ENCODE data around the gene C9orf152. TPM values are rescaled to one million over a fixed set of nuclear protein-coding genes. Genes with fewer than 3 reads are reported as not detected.

The C9orf152 gene
- polyA plus RNA-seq, 1 of the 3 experiments (the other 2 are of a cell fraction), result not detected

DNA sequence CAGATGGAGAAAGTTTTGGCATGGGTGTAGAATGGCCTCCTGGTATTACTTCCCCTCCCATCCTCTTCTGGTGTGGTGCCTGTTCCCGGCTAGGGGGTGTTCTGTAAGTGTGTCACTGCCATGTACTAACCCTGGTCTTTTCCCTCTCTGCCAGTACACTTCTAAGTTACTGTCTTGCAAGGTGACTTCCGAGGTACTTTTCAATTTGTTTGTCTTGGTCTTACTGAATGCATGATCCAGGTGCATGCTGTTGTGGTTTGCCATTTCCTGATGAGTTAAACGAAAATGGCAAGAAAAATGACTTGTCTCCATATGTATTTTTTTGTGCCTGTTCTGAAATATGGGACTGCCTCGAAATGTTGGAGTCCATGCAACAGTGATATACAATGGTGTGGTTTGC is 46.0 kb downstream of the C9orf152 start:
- WGBS (ENCODE audit: low lambda C conversion rate), result 83% methylated on average over 4 of the region's 4 CpGs
- peaks cover 100% of the 10 kb centered on the region for H3K79me2 ChIP-seq (ENCODE audit: insufficient read depth)

More for the DNA sequence above, 46.0 kb downstream of the C9orf152 start:
- Histone ChIP-seq H3K4me1 (ENCODE audit: control insufficient read depth in 1 of 2, insufficient read depth in 2 of 2, low read depth in 1 of 2, low read length in 1 of 2) (peaks cover 0 to under 1% of the 10 kb centered on the region in 2 experiments; a peak in 1 of 4 replicates), H3K27me3 (ENCODE audit: insufficient read depth) (no peaks in the 10 kb centered on the region), H2AFZ (ENCODE audit: low read depth) (no peak overlapping the region), H3K36me3 (replicated peaks in 1 of 2; ENCODE audit: control insufficient read depth in 1 of 2, insufficient read depth in 2 of 2, low read length in 1 of 2) (peaks cover 8 to 30% of the 10 kb centered on the region in 2 experiments), H3K27ac (ENCODE audit: low read depth in 2 of 2, low read length in 1 of 2) (no peak overlapping the region), H4K20me1 (ENCODE audit: insufficient read depth) (peaks cover 97% of the 10 kb centered on the region), H3F3A (replicated peaks; ENCODE audit: insufficient read depth) (peaks cover 11% of the 10 kb centered on the region), H3K4me2 (no peak overlapping the region), H3K9me3 (no peaks in the 10 kb centered on the region), H3K4me3 (ENCODE audit: low read depth in 2 of 2, low read length in 1 of 2) (no peak overlapping the region), H3K9me2 (no peaks in the 10 kb centered on the region), H3K9ac (no peak overlapping the region)
- ChIA-PET CTCF (interaction anchor here (1.3 kb wide), 1 partner anchor 22 kb away, joined by 4 read pairs; no protein-coding TSS in a partner anchor), POLR2A (no interaction called here)
- no peak for DNase-seq
- TF ChIP-seq TEAD4 (IDR thresholded peaks at IDR 0.05; ENCODE audit: borderline replicate concordance, insufficient read depth) (no peak), RAD21 (IDR thresholded peaks at IDR 0.05; ENCODE audit: low read length) (no peak), FOXM1 (IDR thresholded peaks at IDR 0.05; ENCODE audit: low read depth) (no peak), ELF1 (IDR thresholded peaks at IDR 0.05) (no peak), JUND (IDR thresholded peaks at IDR 0.05) (no peak), NFIC (IDR thresholded peaks at IDR 0.05; ENCODE audit: borderline replicate concordance) (no peak), SMC3 (IDR thresholded peaks at IDR 0.05; ENCODE audit: low read depth, low read length) (no peak), YY1 (IDR thresholded peaks at IDR 0.05; ENCODE audit: low read depth) (no peak), CHD2 (IDR thresholded peaks at IDR 0.05; ENCODE audit: low read length, partially characterized antibody) (no peak), EP300 (IDR thresholded peaks at IDR 0.05; ENCODE audit: borderline replicate concordance in 1 of 2, low read depth in 1 of 2, low read length in 1 of 2) (no peak), POLR2AphosphoS5 (IDR thresholded peaks at IDR 0.05; ENCODE audit: low read depth, low read length) (no peak), MEF2A (IDR thresholded peaks at IDR 0.05; ENCODE audit: borderline replicate concordance, low read depth) (no peak)
- TF ChIP-seq, protein P1, sequence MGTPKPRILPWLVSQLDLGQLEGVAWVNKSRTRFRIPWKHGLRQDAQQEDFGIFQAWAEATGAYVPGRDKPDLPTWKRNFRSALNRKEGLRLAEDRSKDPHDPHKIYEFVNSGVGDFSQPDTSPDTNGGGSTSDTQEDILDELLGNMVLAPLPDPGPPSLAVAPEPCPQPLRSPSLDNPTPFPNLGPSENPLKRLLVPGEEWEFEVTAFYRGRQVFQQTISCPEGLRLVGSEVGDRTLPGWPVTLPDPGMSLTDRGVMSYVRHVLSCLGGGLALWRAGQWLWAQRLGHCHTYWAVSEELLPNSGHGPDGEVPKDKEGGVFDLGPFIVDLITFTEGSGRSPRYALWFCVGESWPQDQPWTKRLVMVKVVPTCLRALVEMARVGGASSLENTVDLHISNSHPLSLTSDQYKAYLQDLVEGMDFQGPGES (IDR thresholded peaks at IDR 0.05; ENCODE audit: low read depth, low read length), result no peak
- TF ChIP-seq, protein P2, sequence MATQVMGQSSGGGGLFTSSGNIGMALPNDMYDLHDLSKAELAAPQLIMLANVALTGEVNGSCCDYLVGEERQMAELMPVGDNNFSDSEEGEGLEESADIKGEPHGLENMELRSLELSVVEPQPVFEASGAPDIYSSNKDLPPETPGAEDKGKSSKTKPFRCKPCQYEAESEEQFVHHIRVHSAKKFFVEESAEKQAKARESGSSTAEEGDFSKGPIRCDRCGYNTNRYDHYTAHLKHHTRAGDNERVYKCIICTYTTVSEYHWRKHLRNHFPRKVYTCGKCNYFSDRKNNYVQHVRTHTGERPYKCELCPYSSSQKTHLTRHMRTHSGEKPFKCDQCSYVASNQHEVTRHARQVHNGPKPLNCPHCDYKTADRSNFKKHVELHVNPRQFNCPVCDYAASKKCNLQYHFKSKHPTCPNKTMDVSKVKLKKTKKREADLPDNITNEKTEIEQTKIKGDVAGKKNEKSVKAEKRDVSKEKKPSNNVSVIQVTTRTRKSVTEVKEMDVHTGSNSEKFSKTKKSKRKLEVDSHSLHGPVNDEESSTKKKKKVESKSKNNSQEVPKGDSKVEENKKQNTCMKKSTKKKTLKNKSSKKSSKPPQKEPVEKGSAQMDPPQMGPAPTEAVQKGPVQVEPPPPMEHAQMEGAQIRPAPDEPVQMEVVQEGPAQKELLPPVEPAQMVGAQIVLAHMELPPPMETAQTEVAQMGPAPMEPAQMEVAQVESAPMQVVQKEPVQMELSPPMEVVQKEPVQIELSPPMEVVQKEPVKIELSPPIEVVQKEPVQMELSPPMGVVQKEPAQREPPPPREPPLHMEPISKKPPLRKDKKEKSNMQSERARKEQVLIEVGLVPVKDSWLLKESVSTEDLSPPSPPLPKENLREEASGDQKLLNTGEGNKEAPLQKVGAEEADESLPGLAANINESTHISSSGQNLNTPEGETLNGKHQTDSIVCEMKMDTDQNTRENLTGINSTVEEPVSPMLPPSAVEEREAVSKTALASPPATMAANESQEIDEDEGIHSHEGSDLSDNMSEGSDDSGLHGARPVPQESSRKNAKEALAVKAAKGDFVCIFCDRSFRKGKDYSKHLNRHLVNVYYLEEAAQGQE (IDR thresholded peaks at IDR 0.05; ENCODE audit: low read depth, low read length), result no peak
- TF ChIP-seq, protein P3, sequence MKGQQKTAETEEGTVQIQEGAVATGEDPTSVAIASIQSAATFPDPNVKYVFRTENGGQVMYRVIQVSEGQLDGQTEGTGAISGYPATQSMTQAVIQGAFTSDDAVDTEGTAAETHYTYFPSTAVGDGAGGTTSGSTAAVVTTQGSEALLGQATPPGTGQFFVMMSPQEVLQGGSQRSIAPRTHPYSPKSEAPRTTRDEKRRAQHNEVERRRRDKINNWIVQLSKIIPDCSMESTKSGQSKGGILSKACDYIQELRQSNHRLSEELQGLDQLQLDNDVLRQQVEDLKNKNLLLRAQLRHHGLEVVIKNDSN (IDR thresholded peaks at IDR 0.05; ENCODE audit: borderline replicate concordance, low read depth), result no peak
- TF ChIP-seq, protein P4, sequence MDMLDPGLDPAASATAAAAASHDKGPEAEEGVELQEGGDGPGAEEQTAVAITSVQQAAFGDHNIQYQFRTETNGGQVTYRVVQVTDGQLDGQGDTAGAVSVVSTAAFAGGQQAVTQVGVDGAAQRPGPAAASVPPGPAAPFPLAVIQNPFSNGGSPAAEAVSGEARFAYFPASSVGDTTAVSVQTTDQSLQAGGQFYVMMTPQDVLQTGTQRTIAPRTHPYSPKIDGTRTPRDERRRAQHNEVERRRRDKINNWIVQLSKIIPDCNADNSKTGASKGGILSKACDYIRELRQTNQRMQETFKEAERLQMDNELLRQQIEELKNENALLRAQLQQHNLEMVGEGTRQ (IDR thresholded peaks at IDR 0.05; ENCODE audit: borderline replicate concordance, low read depth, low read length), result no peak
